ENCODE results near the gene ZNF205. TPM values are rescaled to one million over a fixed set of nuclear protein-coding genes. Genes with fewer than 3 reads are reported as not detected.

The ZNF205 gene
- total and polyA plus RNA-seq, 2 experiments from 2014 or later, result 16.6 to 29.1 TPM

DNA sequence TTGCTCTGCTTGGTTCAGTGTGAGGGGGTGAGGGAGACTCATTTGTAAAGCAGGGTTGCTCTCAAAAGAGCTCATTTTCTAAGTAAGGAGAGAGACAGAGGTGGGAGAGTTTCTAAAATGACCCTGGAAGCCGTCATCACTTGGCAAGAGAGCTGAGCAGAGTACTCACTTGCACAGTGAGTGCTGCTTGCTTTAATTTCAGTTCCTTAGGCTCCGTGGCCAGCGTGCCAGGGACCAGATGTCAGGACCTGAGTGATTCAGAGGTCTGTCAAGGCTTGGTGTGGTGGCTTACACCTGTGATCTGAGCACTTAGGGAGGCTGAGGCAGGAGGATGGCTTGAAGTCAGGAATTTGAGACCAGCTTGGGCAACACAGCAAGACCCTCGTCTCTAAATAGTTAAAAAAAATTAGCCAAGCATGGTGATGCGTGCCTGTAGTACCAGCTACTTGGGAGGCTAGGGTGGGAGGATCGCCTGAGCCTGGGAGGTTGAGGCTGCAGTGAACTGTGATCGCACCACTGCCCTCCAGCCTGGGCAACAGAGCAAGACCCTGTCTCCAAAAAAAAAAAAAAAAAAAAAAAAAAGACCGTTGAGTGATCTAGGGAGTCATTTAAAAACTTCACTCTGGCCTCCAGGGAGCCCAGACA lies 10.7 kb downstream of the ZNF205 start:
- no peak overlapping the region for H3K27ac ChIP-seq (ENCODE audit: low read depth)
- peaks cover 35% of the 10 kb centered on the region for H3K4me1 Mint-ChIP-seq
- peaks cover 29% of the 10 kb centered on the region for H3K36me3 Mint-ChIP-seq (ENCODE audit: low read depth)
- DNase-seq (ENCODE audit: low spot score) (no peak), ATAC-seq (no peak)
- H4K20me1 ChIP-seq (replicated peaks; ENCODE audit: insufficient read depth), result peaks cover 10% of the 10 kb centered on the region; the same call in 1 of the 2 replicates
- no peak overlapping the region for H2AFZ ChIP-seq
- H3K9me3 Mint-ChIP-seq, result peaks cover 2% of the 10 kb centered on the region; the same call in 2 of the 3 replicates
- peak overlapping the region; percentile 97 for H3K4me2 ChIP-seq
- peak overlapping the region; percentile 83 for H3K4me3 ChIP-seq
- no peaks in the 10 kb centered on the region for H3K27me3 ChIP-seq (ENCODE audit: insufficient read depth)
- H3K9me2 ChIP-seq (ENCODE audit: insufficient read depth), result no peaks in the 10 kb centered on the region
- H3K27ac Mint-ChIP-seq, result no peak overlapping the region; the same call in 1 of the 2 replicates
- H3F3A ChIP-seq (replicated peaks; ENCODE audit: low read depth), result peaks cover 40% of the 10 kb centered on the region
- no peaks in the 10 kb centered on the region for H3K79me2 ChIP-seq (replicated peaks; ENCODE audit: insufficient read depth)
- H3K27me3 Mint-ChIP-seq (ENCODE audit: insufficient read depth, low read depth, poor library complexity), result peaks cover 18% of the 10 kb centered on the region
- TF ChIP-seq CREB1 (CRISPR knock-in tag; IDR thresholded peaks at IDR 0.05; ENCODE audit: low read depth), result no peak
- TF ChIP-seq, protein P1, sequence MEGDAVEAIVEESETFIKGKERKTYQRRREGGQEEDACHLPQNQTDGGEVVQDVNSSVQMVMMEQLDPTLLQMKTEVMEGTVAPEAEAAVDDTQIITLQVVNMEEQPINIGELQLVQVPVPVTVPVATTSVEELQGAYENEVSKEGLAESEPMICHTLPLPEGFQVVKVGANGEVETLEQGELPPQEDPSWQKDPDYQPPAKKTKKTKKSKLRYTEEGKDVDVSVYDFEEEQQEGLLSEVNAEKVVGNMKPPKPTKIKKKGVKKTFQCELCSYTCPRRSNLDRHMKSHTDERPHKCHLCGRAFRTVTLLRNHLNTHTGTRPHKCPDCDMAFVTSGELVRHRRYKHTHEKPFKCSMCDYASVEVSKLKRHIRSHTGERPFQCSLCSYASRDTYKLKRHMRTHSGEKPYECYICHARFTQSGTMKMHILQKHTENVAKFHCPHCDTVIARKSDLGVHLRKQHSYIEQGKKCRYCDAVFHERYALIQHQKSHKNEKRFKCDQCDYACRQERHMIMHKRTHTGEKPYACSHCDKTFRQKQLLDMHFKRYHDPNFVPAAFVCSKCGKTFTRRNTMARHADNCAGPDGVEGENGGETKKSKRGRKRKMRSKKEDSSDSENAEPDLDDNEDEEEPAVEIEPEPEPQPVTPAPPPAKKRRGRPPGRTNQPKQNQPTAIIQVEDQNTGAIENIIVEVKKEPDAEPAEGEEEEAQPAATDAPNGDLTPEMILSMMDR (conservative IDR thresholded peaks at IDR 0.05; ENCODE audit: low read depth in 2 of 2), result no peak
- TF ChIP-seq, protein P2, sequence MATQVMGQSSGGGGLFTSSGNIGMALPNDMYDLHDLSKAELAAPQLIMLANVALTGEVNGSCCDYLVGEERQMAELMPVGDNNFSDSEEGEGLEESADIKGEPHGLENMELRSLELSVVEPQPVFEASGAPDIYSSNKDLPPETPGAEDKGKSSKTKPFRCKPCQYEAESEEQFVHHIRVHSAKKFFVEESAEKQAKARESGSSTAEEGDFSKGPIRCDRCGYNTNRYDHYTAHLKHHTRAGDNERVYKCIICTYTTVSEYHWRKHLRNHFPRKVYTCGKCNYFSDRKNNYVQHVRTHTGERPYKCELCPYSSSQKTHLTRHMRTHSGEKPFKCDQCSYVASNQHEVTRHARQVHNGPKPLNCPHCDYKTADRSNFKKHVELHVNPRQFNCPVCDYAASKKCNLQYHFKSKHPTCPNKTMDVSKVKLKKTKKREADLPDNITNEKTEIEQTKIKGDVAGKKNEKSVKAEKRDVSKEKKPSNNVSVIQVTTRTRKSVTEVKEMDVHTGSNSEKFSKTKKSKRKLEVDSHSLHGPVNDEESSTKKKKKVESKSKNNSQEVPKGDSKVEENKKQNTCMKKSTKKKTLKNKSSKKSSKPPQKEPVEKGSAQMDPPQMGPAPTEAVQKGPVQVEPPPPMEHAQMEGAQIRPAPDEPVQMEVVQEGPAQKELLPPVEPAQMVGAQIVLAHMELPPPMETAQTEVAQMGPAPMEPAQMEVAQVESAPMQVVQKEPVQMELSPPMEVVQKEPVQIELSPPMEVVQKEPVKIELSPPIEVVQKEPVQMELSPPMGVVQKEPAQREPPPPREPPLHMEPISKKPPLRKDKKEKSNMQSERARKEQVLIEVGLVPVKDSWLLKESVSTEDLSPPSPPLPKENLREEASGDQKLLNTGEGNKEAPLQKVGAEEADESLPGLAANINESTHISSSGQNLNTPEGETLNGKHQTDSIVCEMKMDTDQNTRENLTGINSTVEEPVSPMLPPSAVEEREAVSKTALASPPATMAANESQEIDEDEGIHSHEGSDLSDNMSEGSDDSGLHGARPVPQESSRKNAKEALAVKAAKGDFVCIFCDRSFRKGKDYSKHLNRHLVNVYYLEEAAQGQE (IDR thresholded peaks at IDR 0.05; ENCODE audit: unreplicated experiment), result no peak
- TF ChIP-seq NANOG (IDR thresholded peaks at IDR 0.05; ENCODE audit: borderline replicate concordance), result no peak
- no peak for TF ChIP-seq EZH2 (IDR thresholded peaks at IDR 0.05; ENCODE audit: low read depth, unreplicated experiment)
- TF ChIP-seq, protein P3, sequence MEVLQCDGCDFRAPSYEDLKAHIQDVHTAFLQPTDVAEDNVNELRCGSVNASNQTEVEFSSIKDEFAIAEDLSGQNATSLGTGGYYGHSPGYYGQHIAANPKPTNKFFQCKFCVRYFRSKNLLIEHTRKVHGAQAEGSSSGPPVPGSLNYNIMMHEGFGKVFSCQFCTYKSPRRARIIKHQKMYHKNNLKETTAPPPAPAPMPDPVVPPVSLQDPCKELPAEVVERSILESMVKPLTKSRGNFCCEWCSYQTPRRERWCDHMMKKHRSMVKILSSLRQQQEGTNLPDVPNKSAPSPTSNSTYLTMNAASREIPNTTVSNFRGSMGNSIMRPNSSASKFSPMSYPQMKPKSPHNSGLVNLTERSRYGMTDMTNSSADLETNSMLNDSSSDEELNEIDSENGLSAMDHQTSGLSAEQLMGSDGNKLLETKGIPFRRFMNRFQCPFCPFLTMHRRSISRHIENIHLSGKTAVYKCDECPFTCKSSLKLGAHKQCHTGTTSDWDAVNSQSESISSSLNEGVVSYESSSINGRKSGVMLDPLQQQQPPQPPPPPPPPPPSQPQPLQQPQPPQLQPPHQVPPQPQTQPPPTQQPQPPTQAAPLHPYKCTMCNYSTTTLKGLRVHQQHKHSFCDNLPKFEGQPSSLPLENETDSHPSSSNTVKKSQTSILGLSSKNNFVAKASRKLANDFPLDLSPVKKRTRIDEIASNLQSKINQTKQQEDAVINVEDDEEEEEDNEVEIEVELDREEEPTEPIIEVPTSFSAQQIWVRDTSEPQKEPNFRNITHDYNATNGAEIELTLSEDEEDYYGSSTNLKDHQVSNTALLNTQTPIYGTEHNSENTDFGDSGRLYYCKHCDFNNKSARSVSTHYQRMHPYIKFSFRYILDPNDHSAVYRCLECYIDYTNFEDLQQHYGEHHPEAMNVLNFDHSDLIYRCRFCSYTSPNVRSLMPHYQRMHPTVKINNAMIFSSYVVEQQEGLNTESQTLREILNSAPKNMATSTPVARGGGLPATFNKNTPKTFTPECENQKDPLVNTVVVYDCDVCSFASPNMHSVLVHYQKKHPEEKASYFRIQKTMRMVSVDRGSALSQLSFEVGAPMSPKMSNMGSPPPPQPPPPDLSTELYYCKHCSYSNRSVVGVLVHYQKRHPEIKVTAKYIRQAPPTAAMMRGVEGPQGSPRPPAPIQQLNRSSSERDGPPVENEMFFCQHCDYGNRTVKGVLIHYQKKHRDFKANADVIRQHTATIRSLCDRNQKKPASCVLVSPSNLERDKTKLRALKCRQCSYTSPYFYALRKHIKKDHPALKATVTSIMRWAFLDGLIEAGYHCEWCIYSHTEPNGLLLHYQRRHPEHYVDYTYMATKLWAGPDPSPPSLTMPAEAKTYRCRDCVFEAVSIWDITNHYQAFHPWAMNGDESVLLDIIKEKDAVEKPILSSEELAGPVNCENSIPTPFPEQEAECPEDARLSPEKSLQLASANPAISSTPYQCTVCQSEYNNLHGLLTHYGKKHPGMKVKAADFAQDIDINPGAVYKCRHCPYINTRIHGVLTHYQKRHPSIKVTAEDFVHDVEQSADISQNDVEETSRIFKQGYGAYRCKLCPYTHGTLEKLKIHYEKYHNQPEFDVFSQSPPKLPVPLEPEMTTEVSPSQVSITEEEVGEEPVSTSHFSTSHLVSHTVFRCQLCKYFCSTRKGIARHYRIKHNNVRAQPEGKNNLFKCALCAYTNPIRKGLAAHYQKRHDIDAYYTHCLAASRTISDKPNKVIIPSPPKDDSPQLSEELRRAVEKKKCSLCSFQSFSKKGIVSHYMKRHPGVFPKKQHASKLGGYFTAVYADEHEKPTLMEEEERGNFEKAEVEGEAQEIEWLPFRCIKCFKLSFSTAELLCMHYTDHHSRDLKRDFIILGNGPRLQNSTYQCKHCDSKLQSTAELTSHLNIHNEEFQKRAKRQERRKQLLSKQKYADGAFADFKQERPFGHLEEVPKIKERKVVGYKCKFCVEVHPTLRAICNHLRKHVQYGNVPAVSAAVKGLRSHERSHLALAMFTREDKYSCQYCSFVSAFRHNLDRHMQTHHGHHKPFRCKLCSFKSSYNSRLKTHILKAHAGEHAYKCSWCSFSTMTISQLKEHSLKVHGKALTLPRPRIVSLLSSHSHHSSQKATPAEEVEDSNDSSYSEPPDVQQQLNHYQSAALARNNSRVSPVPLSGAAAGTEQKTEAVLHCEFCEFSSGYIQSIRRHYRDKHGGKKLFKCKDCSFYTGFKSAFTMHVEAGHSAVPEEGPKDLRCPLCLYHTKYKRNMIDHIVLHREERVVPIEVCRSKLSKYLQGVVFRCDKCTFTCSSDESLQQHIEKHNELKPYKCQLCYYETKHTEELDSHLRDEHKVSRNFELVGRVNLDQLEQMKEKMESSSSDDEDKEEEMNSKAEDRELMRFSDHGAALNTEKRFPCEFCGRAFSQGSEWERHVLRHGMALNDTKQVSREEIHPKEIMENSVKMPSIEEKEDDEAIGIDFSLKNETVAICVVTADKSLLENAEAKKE (CRISPR knock-in tag; IDR thresholded peaks at IDR 0.05), result no peak
- TF ChIP-seq POLR2AphosphoS5 (IDR thresholded peaks at IDR 0.05; ENCODE audit: low read depth), result no peak
- TF ChIP-seq, protein P4, sequence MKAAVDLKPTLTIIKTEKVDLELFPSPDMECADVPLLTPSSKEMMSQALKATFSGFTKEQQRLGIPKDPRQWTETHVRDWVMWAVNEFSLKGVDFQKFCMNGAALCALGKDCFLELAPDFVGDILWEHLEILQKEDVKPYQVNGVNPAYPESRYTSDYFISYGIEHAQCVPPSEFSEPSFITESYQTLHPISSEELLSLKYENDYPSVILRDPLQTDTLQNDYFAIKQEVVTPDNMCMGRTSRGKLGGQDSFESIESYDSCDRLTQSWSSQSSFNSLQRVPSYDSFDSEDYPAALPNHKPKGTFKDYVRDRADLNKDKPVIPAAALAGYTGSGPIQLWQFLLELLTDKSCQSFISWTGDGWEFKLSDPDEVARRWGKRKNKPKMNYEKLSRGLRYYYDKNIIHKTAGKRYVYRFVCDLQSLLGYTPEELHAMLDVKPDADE (IDR thresholded peaks at IDR 0.05), result no peak
- no peak for TF ChIP-seq STAT1 (IDR thresholded peaks at IDR 0.05; ENCODE audit: unreplicated experiment)
- no peak for TF ChIP-seq ZNF331 (CRISPR knock-in tag; IDR thresholded peaks at IDR 0.05; ENCODE audit: low read depth)
- TF ChIP-seq ZNF114 (CRISPR knock-in tag; IDR thresholded peaks at IDR 0.05), result no peak
- TF ChIP-seq JUNB (IDR thresholded peaks at IDR 0.05; ENCODE audit: unreplicated experiment), result no peak
- no peak for TF ChIP-seq EZH2phosphoT487 (IDR thresholded peaks at IDR 0.05; ENCODE audit: unreplicated experiment)
- H3K4me1 ChIP-seq (ENCODE audit: insufficient read depth), result peaks cover 27% of the 10 kb centered on the region
- no peaks in the 10 kb centered on the region for H3K36me3 ChIP-seq (ENCODE audit: insufficient read depth)
- peak overlapping the region; percentile 91 for H3K4me3 Mint-ChIP-seq
